Activated CD4-positive, alpha-beta T cell treated with anti-CD3 and anti-CD28 coated beads for 24 hours (primary cell): ENCODE results near the gene RNF6.
"Not testable (repeated sequence)": the region's sequence is repeated elsewhere in the genome, so short reads cannot be mapped to it uniquely, and the experiment has no call there.

Experiments used
- DNase-seq, 2 donors: peaks; one replicate each; pipeline ENCODE4 v3.0.0-alpha.2; 2020; ENCODE audit warnings: low read depth in 2 of 2

The RNF6 gene

DNA sequence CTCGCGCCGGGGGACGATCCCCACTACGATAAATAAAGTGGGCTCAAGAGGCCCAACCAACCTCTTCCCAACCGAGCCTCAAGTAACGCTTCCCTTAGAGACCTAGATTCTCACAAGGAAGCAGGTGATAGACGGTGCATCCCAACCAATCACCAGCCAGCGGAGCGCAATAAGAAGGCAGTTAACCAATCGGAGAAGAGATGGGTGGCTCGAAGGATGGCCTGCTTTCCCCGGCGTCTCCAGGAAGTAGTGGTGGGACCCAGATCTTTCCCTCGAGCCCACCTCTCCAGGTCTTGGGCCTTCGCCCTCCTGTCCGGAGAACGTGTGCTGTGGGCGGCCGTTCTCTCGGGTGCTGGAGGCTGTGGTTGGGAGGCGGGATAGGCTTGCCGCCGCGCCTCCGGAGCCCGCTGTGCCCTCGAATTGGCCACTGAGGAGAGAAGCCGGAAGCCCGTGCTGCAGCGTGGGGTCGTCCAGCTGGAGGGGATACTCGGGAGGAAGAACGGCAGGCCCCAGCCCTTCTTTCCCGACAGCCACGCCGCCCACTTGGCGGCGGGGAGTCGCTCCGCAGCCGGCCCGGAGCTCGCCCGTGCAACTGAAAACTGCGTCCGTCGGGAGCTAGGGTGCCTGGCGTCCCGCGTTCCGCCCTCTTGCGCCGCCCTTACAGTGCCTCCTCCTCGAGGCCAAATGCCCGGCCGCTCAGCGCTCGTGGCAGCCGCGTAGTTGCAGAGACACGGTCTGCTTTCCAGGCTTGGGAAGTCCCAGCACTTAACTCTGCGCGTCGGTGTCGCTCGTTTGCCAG lies at the start of gene RNF6:
TSS of gene RNF6 (minus strand) at position 594 of the 799 bp plus-strand sequence. CDS start 2,665 bp downstream, outside the sequence.
- peak; percentile 71 for DNase-seq

DNA sequence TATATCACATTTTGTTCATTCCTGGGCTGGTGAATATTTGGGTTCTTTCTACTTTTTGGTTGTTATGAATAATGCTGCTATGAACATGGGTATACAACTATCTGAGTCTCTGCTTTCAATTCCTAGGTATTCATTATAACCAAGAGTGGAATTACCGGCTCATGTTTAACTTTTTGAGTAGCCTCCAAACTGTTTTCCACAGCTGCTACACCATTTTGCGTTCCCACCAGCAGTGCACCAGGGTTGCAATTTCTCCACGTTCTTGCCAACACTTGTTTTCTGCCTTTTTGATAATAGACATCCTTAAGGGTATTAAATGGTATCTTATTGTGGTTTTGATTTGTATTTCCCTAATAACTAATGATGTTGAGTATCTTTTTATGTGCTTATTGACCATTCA lies 48.6 kb upstream of the RNF6 start:
- no peak for DNase-seq

- no peak for DNase-seq
Measured at GRCh38 chr13:26266311-26266710, 44.2 kb upstream of the RNF6 start.

DNA sequence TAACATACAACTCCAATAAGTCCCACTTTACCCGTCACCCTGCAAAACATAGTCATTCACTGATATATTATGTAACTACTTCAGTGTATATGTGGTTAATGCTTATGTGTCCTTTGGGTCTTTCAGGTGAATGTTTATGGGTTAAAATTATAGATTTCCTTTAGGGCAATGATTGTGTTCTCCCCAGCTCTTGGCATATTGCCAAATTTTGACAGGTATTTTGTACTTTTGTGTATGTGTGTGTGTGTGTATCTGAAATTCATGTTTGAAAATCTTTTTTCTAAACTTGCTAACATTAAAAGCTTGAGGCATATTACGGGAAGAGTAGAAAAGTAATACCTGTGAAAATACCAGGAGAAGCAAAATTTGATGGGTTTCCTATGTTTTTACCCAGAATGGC lies 40.0 kb upstream of the RNF6 start:
- no peak for DNase-seq

GRCh38 chr13:26259634-26260033 lies 37.5 kb upstream of the RNF6 start:
- DNase-seq: no peak

DNA sequence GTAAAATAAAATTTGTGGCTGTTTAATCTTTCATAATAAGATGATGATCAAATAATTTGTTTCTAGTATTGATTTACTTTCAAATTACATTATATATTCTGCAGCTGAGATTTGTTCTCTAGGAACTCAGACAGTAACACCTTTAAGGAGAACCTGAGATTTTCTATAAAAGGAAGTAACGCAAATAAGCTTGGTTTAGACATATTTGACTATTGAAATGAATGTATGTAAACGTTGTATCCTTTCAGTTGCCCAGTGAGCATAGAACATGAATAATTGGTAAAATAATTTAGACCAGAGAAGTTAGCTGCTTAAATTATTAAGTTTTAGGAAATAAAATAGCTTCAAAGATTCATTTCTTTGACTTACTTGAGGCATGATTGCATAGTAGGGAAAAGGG lies 34.9 kb upstream of the RNF6 start:
- DNase-seq: no peak

GRCh38 chr13:26255691-26256277 lies 33.7 kb upstream of the RNF6 start:
- no peak for DNase-seq

GRCh38 chr13:26255115-26255514 lies 33.0 kb upstream of the RNF6 start:
- no peak for DNase-seq

DNA sequence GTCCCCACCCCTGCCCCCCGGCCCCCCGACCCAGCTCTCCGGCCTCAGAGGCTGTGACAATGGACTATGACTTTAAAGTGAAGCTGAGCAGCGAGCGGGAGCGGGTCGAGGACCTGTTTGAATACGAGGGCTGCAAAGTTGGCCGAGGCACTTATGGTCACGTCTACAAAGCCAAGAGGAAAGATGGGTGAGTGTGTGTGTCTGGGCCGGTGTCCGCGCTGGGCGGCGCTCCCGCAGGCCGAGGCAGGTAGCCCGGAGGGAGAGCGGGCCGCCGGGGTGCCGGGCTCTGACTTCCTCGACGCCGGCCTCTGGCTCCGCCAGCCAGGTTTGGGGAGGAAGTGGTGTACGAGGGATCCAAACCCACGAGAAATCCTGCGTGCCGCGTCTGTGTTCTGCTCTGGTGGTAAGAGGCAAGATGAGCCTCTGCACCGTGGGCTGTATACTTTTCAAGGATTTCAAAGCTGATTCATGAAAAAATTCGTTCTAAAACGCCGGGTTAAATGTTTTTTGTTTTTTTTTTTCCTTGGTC lies 32.5 kb upstream of the RNF6 start:
- peak; percentile 3 to 26 for DNase-seq

- DNase-seq: peak; percentile 77 to 80
Measured at GRCh38 chr13:26253787-26254582, 31.9 kb upstream of the RNF6 start, which contains the start of gene CDK8. TSS of gene CDK8 (plus strand) at chr13:26254129. CDS start at chr13:26254642, 513 bp downstream.

GRCh38 chr13:26253262-26253786 lies 31.2 kb upstream of the RNF6 start:
- DNase-seq: no peak

DNA sequence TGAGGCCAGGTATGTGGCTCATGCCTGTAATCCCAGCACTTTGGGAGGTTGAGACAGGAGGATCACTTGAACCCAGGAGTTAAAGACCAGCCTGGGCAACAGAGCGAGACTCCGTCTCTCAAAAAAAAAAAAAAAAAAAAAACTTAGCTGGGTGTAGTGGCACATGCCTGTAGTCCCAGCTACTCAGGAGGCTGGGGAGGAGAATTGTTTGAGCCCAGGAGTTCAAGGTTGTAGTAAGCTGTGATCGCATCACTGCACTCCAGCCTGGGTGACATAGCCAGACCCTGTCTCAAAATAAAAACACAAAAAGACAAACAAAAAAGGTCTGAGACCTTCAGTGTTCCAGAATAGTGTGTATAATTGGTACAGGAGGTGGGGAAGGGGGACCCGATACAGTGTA lies 29.9 kb upstream of the RNF6 start:
- not testable (repeated sequence) for DNase-seq

DNA sequence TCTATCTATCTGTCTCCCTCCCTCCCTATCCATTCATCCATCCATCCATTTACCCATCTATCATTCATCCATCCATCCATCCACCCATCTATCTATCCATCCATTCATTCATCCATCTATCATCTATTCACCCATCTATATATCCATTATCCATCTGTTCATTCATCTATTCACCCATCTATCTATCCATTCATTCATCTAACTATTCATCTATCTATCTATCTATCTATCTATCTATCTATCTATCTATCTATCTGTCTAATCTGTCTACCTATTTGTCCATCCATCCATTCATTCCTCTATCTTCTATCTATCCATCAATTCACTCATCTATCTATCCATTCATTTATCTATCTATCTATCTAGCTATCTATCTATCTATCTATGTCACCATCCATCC lies 27.4 kb upstream of the RNF6 start:
- no peak for DNase-seq

DNA sequence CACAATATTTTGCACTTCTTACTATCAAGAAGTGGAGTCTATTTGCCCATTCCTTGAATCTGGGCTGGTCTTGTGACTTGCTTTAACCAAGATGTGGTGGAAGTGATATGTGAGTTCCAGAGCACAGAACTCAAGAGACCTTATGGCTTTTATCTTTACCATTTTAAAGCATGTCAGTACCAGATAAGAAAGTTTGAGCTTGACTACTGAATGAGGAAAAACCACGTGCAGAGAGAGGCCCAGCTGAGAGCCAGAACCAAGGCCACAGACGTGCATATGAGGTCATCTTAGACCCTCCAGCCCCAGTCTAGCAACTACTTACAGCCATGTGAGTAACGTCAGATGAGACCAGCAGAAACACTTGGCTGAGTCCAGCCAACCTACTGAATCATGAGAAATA lies 25.5 kb upstream of the RNF6 start:
- DNase-seq: no peak

DNA sequence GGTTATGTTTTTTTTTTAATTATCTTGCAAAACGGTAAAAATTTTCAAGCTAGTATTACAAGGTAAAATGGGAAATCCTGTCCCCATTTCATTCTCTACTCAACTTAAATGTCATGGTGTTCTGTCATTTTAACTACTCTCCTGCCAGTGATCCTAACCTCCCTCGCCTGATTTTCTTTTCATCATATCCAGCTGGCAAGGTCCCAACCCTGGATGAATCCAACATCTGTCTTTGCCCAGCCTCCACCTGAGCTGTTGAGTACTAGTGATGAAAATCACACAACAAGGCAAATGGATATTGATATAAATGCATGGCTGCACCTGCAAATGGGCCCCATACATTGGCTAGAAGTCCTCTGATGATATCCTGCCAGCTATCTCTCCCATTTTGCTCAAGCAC lies 24.9 kb upstream of the RNF6 start:
- no peak for DNase-seq

DNA sequence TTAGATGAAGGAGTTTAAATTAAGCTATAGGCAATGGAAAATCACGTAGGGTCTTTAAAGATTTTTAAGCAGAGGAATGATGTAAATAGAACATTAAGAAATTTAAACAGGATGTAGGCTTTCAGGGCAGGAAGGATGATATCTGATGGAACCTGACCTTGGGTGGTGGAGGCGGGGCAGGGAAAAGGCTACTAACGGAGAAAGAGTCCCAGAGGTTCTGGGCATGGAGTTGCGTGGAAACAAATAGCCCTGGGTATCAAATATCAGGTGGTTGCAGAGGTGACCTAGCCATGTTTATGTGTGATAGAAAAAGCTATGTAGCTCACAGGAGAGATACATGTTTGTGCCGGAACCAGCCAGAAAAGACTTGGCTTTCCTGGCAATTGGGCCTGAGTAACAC lies 24.0 kb upstream of the RNF6 start:
- DNase-seq: no peak

GRCh38 chr13:26236296-26236695 lies 14.2 kb upstream of the RNF6 start:
- DNase-seq: no peak

DNA sequence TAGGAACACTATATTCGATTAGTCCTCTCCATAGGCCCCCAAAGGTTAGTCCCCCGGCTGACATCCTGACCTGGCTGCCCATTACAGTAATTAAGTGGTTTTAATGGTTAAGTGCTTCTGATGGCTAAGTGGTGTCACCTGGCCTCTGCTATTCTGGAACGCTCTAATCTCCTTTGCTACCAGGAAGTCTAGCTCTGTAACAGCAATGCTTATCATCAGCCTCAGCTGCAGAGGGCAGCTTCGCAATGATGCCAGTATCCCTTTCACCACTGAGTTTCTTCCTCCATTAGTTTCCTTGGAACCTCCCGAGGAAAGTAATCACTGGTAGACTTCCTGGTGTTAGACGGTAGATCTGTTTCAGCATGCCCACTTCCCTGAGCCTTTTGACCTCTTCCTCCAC lies 8.6 kb upstream of the RNF6 start:
- DNase-seq: no peak

GRCh38 chr13:26229080-26229615 lies 7.0 kb upstream of the RNF6 start:
- DNase-seq: no peak

DNA sequence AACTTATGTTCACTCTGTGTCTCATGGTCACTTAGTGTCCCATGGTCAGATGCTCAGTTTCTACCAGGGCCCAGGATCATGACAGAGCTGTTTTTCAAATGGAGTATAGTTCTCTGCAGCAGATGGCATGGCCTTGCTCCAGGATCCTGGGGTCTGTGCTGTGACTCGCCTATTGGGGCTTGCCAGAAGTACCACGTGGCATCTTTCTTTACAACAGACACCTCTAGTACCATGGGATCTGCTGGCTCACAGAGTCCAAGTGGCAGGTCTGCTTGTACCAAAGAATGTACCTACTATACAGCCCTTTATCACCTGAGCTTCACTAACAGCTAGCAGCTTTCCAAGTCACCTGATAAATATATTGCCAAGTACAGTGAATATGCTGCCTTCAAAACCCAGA lies 6.0 kb upstream of the RNF6 start:
- DNase-seq: no peak

- DNase-seq: no peak
Measured at GRCh38 chr13:26227166-26227971, 5.3 kb upstream of the RNF6 start.
